ENCODE results near the gene FOXQ1.

DNA sequence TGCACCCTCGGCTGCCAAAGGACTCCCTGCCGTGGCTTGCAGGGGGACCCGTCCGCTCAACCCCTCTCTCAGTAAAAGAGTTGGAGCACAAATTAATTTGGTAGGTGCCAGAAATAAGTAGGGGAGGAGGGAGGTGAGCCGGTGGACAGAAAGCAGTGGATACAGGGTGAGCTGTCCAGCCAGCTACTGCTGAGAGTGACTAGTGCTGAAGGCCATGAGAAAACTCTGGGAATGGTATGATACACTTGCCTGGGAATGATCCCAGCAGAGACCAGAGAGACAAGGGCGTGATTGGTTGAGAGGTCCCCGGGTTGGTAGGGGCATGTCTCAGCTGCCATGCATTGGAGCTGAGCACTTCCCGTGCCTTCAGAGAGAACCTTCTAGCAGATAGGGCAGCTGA, 15.7 kb downstream of the FOXQ1 start:
- TF ChIP-seq ZNF79 (CRISPR knock-in tag; IDR thresholded peaks at IDR 0.05; ENCODE audit: low read depth) (no peak), LEF1 (IDR thresholded peaks at IDR 0.05) (no peak), JUND (IDR thresholded peaks at IDR 0.05; ENCODE audit: borderline replicate concordance, low read depth, low read length) (no peak), JUND (tag; IDR thresholded peaks at IDR 0.05; ENCODE audit: borderline replicate concordance, low read depth, low read length) (no peak), ZNF561 (CRISPR knock-in tag; conservative IDR thresholded peaks at IDR 0.05) (no peak), ZKSCAN1 (IDR thresholded peaks at IDR 0.05; ENCODE audit: low read depth, low read length) (no peak), HNRNPUL1 (IDR thresholded peaks at IDR 0.05; ENCODE audit: low read length) (no peak)
- TF ChIP-seq, protein P1, sequence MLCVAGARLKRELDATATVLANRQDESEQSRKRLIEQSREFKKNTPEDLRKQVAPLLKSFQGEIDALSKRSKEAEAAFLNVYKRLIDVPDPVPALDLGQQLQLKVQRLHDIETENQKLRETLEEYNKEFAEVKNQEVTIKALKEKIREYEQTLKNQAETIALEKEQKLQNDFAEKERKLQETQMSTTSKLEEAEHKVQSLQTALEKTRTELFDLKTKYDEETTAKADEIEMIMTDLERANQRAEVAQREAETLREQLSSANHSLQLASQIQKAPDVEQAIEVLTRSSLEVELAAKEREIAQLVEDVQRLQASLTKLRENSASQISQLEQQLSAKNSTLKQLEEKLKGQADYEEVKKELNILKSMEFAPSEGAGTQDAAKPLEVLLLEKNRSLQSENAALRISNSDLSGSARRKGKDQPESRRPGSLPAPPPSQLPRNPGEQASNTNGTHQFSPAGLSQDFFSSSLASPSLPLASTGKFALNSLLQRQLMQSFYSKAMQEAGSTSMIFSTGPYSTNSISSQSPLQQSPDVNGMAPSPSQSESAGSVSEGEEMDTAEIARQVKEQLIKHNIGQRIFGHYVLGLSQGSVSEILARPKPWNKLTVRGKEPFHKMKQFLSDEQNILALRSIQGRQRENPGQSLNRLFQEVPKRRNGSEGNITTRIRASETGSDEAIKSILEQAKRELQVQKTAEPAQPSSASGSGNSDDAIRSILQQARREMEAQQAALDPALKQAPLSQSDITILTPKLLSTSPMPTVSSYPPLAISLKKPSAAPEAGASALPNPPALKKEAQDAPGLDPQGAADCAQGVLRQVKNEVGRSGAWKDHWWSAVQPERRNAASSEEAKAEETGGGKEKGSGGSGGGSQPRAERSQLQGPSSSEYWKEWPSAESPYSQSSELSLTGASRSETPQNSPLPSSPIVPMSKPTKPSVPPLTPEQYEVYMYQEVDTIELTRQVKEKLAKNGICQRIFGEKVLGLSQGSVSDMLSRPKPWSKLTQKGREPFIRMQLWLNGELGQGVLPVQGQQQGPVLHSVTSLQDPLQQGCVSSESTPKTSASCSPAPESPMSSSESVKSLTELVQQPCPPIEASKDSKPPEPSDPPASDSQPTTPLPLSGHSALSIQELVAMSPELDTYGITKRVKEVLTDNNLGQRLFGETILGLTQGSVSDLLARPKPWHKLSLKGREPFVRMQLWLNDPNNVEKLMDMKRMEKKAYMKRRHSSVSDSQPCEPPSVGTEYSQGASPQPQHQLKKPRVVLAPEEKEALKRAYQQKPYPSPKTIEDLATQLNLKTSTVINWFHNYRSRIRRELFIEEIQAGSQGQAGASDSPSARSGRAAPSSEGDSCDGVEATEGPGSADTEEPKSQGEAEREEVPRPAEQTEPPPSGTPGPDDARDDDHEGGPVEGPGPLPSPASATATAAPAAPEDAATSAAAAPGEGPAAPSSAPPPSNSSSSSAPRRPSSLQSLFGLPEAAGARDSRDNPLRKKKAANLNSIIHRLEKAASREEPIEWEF (CRISPR knock-in tag; IDR thresholded peaks at IDR 0.05): no peak
- TF ChIP-seq, protein P2, sequence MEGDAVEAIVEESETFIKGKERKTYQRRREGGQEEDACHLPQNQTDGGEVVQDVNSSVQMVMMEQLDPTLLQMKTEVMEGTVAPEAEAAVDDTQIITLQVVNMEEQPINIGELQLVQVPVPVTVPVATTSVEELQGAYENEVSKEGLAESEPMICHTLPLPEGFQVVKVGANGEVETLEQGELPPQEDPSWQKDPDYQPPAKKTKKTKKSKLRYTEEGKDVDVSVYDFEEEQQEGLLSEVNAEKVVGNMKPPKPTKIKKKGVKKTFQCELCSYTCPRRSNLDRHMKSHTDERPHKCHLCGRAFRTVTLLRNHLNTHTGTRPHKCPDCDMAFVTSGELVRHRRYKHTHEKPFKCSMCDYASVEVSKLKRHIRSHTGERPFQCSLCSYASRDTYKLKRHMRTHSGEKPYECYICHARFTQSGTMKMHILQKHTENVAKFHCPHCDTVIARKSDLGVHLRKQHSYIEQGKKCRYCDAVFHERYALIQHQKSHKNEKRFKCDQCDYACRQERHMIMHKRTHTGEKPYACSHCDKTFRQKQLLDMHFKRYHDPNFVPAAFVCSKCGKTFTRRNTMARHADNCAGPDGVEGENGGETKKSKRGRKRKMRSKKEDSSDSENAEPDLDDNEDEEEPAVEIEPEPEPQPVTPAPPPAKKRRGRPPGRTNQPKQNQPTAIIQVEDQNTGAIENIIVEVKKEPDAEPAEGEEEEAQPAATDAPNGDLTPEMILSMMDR (IDR thresholded peaks at IDR 0.05 in 2 of 3, conservative IDR thresholded peaks at IDR 0.05 in 1 of 3; ENCODE audit: insufficient read depth in 2 of 3, low read depth in 1 of 3, low read length in 3 of 3): no peak
- TF ChIP-seq, protein P3, sequence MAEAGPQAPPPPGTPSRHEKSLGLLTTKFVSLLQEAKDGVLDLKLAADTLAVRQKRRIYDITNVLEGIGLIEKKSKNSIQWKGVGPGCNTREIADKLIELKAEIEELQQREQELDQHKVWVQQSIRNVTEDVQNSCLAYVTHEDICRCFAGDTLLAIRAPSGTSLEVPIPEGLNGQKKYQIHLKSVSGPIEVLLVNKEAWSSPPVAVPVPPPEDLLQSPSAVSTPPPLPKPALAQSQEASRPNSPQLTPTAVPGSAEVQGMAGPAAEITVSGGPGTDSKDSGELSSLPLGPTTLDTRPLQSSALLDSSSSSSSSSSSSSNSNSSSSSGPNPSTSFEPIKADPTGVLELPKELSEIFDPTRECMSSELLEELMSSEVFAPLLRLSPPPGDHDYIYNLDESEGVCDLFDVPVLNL (CRISPR knock-in tag; IDR thresholded peaks at IDR 0.05; ENCODE audit: low read depth): no peak

Data from K562 (cell line).